MV-4-11 (cell line): ENCODE data around the gene ATP8B4.

Experiments
- DNase-seq: peaks from one replicate; lab custom pipeline; 2025; lab: John Stamatoyannopoulos, UW

The ATP8B4 gene

GRCh38 chr15:50137893-50138292, 18.9 kb upstream of the ATP8B4 start:
- no peak for DNase-seq

- DNase-seq, result no peak
Observed at GRCh38 chr15:50137330-50137761, 18.3 kb upstream of the ATP8B4 start.

- DNase-seq, result peak; percentile 84
Observed at GRCh38 chr15:50135031-50135551, 16.1 kb upstream of the ATP8B4 start.

- DNase-seq, result peak; percentile 96
Observed at GRCh38 chr15:50134524-50135024, 15.5 kb upstream of the ATP8B4 start.

GRCh38 chr15:50132251-50132984, 13.4 kb upstream of the ATP8B4 start:
- peak; percentile 73 for DNase-seq

GRCh38 chr15:50131617-50132016, 12.6 kb upstream of the ATP8B4 start:
- no peak for DNase-seq

GRCh38 chr15:50128266-50128665, 9.2 kb upstream of the ATP8B4 start:
- DNase-seq, result peak; percentile 83

GRCh38 chr15:50127255-50127777, 8.3 kb upstream of the ATP8B4 start:
- DNase-seq, result no peak

GRCh38 chr15:50126072-50126471, 7.0 kb upstream of the ATP8B4 start:
- no peak for DNase-seq

GRCh38 chr15:50124631-50125030, 5.6 kb upstream of the ATP8B4 start:
- no peak for DNase-seq

GRCh38 chr15:50123861-50124557, 5.0 kb upstream of the ATP8B4 start:
- DNase-seq, result no peak

- DNase-seq, result no peak
Observed at GRCh38 chr15:50120729-50121128, 1.7 kb upstream of the ATP8B4 start.

GRCh38 chr15:50117431-50118027, 1.5 kb downstream of the ATP8B4 start:
- DNase-seq, result no peak

- peak; percentile 82 for DNase-seq
Observed at GRCh38 chr15:50116477-50116876, 2.6 kb downstream of the ATP8B4 start.

- DNase-seq, result peak; percentile 93
Observed at GRCh38 chr15:50113992-50114780, 4.8 kb downstream of the ATP8B4 start.

- DNase-seq, result no peak
Observed at GRCh38 chr15:50113187-50113505, 5.9 kb downstream of the ATP8B4 start.

GRCh38 chr15:50112488-50113186, 6.4 kb downstream of the ATP8B4 start:
- DNase-seq, result peak; percentile 74

- DNase-seq, result peak; percentile 77
Observed at GRCh38 chr15:50110285-50110684, 8.7 kb downstream of the ATP8B4 start.

GRCh38 chr15:50109076-50109987, 9.7 kb downstream of the ATP8B4 start:
- peak; percentile 81 for DNase-seq

GRCh38 chr15:50108461-50108860, 10.6 kb downstream of the ATP8B4 start:
- peak; percentile 94 for DNase-seq
